ENCODE measurements around the gene KIAA0513.
A peak's percentile ranks its signal among the peaks of the same experiment; 100 is the strongest.

KIAA0513 gene

GRCh38 chr16:85092851-85093250, 65.3 kb downstream of the KIAA0513 start:
- DNase-seq = no peak

GRCh38 chr16:85093705-85094104, 66.1 kb downstream of the KIAA0513 start:
- DNase-seq = no peak

GRCh38 chr16:85094176-85094805, 66.7 kb downstream of the KIAA0513 start:
- no peak for DNase-seq

- no peak for DNase-seq
Measured at GRCh38 chr16:85094812-85095211, 67.2 kb downstream of the KIAA0513 start.

GRCh38 chr16:85096921-85097320, 69.3 kb downstream of the KIAA0513 start:
- DNase-seq = no peak

GRCh38 chr16:85098565-85098964, 71.0 kb downstream of the KIAA0513 start:
- DNase-seq = no peak

- no peak for DNase-seq
Measured at GRCh38 chr16:85100265-85100664, 72.7 kb downstream of the KIAA0513 start.

- no peak for DNase-seq
Measured at GRCh38 chr16:85101956-85102630, 74.5 kb downstream of the KIAA0513 start.

- DNase-seq = no peak
Measured at GRCh38 chr16:85103114-85104079, 75.8 kb downstream of the KIAA0513 start.

GRCh38 chr16:85104147-85104546, 76.6 kb downstream of the KIAA0513 start:
- DNase-seq = no peak

GRCh38 chr16:85104821-85105391, 77.3 kb downstream of the KIAA0513 start:
- peak; percentile 68 to 69 for DNase-seq

GRCh38 chr16:85105475-85105874, 77.9 kb downstream of the KIAA0513 start:
- no peak for DNase-seq

GRCh38 chr16:85107083-85107482, 79.5 kb downstream of the KIAA0513 start:
- DNase-seq = no peak

GRCh38 chr16:85107532-85107931, 79.9 kb downstream of the KIAA0513 start:
- DNase-seq = no peak

- DNase-seq = no peak
Measured at GRCh38 chr16:85110105-85110504, 82.5 kb downstream of the KIAA0513 start.

GRCh38 chr16:85111184-85111583, 83.6 kb downstream of the KIAA0513 start:
- DNase-seq = no peak

- DNase-seq = no peak
Measured at GRCh38 chr16:85112364-85112763, 84.8 kb downstream of the KIAA0513 start, which contains the start of gene CIBAR2. Gene CIBAR2, minus strand, starts transcription at chr16:85112472. Its CDS starts 120 bp downstream, at chr16:85112352.

GRCh38 chr16:85113168-85113733, 85.7 kb downstream of the KIAA0513 start:
- no peak for DNase-seq

- no peak for DNase-seq
Measured at GRCh38 chr16:85113913-85114312, 86.3 kb downstream of the KIAA0513 start.

- peak; percentile 51 to 57 for DNase-seq
Measured at GRCh38 chr16:85114909-85115567, 87.4 kb downstream of the KIAA0513 start.

GRCh38 chr16:85117418-85117817, 89.8 kb downstream of the KIAA0513 start:
- DNase-seq = no peak

GRCh38 chr16:85120006-85120340, 92.4 kb downstream of the KIAA0513 start:
- DNase-seq = no peak

Measured in AML-193 (cell line).